Right cardiac atrium (tissue), 5 donors: ENCODE results near the gene GUSB. TPM values are rescaled to one million over a fixed set of nuclear protein-coding genes. Genes with fewer than 3 reads are reported as not detected.
"Not testable (repeated sequence)": the region's sequence is repeated elsewhere in the genome, so short reads cannot be mapped to it uniquely, and the experiment has no call there.

Experiments used
- ATAC-seq, 2 donors: fragments of 200-7000 bp; cut with Tn5 transposase; one replicate each; pipeline versions ENCODE4 v1.8.0 to v1.9.1; 2020; ENCODE audit warnings: moderate library complexity in 2 of 2, mild to moderate bottlenecking in 1 of 2
- DNase-seq, 3 donors: peaks; one replicate each; pipeline ENCODE4 v3.0.0-alpha.2; 2020
- H3K27ac ChIP-seq: one replicate; pipeline ENCODE4 v1.5.1; 2013; ENCODE audit warnings: mild to moderate bottlenecking, low read length, control low read depth, moderate library complexity
- H3K27me3 ChIP-seq: one replicate; pipeline ENCODE4 v1.6.1; 2013; ENCODE audit not compliant: control insufficient read depth, insufficient read depth
- H3K4me1 ChIP-seq: one replicate; pipeline ENCODE4 v1.6.1; 2013; ENCODE audit warnings: low read length; ENCODE audit not compliant: control insufficient read depth, insufficient read depth
- H3K4me3 ChIP-seq: one replicate; pipeline ENCODE4 v1.5.1; 2013; ENCODE audit warnings: low read length, control low read depth
- H3K9me3 ChIP-seq: one replicate; pipeline ENCODE4 v1.6.1; 2013; ENCODE audit warnings: low read length; ENCODE audit not compliant: control insufficient read depth
- WGBS: extraction: QIAGEN DNeasy Blood & Tissue Kit; methylation state at CpG from one replicate; pipeline ENCODE4 v1.1.7; 2013; 5-methylcytosine and 5-hydroxymethylcytosine counted together
- intact Hi-C, 4 donors: fragments of 100-400 bp; cut with DNase I; formaldehyde crosslinking; loops; one replicate each; pipeline versions ENCODE4 v1.11.0 to v1.14.0; 2022 to 2023
- polyA plus RNA-seq: library from polyadenylated mRNA; stranded (reverse); fragments of 200-250 nt; gene quantifications from one replicate; pipeline ENCODE4 v1.2.3, GENCODE V29; 2013
- total RNA-seq, 4 donors: library from RNA; stranded (reverse); fragmentation: NEBNext Ultra II Directional; extraction: Animal tissue kit (Norgen Biotek cat#: 25700); gene quantifications; one replicate each; pipeline ENCODE4 v1.2.1, GENCODE V29; 2021
- donor health status: healthy with polysubstance abuse.
- donor health status: DM: no; HTN: yes; CAD: no.
- donor health status: DM: no; HTN: no; CAD: no.
- donor health status: DM: no; HTN: yes; CAD: no; lungs with severe emphysema.
- donor health status: DM: yes; HTN: yes; CAD: no.

GUSB gene
- total and polyA plus RNA-seq, 5 donors, result 21.5 to 27.2 (median 24.8) TPM

GRCh38 chr7:65955718-65956117 is 26.3 kb downstream of the GUSB start:
- Histone ChIP-seq H3K27me3 (no peaks in the 10 kb centered on the region), H3K9me3 (no peaks in the 10 kb centered on the region), H3K4me3 (no peak overlapping the region), H3K4me1 (no peaks in the 10 kb centered on the region), H3K27ac (no peak overlapping the region)
- intact Hi-C loops, result no loop called here
- ATAC-seq, result no peak
- DNase-seq, result no peak
- WGBS, result 97% methylated on average over 4 of the region's 4 CpGs

GRCh38 chr7:65953890-65954450 is 28.0 kb downstream of the GUSB start:
- 90% methylated on average over 15 of the region's 15 CpGs for WGBS
- H3K4me1 ChIP-seq, result no peaks in the 10 kb centered on the region
- H3K27ac ChIP-seq, result no peak overlapping the region
- no peaks in the 10 kb centered on the region for H3K27me3 ChIP-seq
- intact Hi-C loops, result no loop called here
- H3K4me3 ChIP-seq, result no peak overlapping the region
- ATAC-seq (no peak), DNase-seq (no peak)
- H3K9me3 ChIP-seq, result no peaks in the 10 kb centered on the region

GRCh38 chr7:65953001-65953720 is 28.9 kb downstream of the GUSB start:
- H3K4me3 ChIP-seq, result no peak overlapping the region
- intact Hi-C loops, result no loop called here
- no peak for ATAC-seq
- no peaks in the 10 kb centered on the region for H3K27me3 ChIP-seq
- no peaks in the 10 kb centered on the region for H3K9me3 ChIP-seq
- H3K4me1 ChIP-seq, result no peaks in the 10 kb centered on the region
- H3K27ac ChIP-seq, result no peak overlapping the region
- 93% methylated on average over 5 of the region's 5 CpGs for WGBS
- DNase-seq, result no peak

- no peaks in the 10 kb centered on the region for H3K27me3 ChIP-seq
- H3K9me3 ChIP-seq, result no peaks in the 10 kb centered on the region
- WGBS, result 89% methylated on average over 9 of the region's 9 CpGs
- H3K27ac ChIP-seq, result no peak overlapping the region
- no peak for ATAC-seq
- peaks cover 1% of the 10 kb centered on the region for H3K4me1 ChIP-seq
- DNase-seq, result no peak
- intact Hi-C loops, result no loop called here
- H3K4me3 ChIP-seq, result no peak overlapping the region
Measured at GRCh38 chr7:65951837-65952578, 30.0 kb downstream of the GUSB start.

GRCh38 chr7:65946904-65947303 is 35.1 kb downstream of the GUSB start:
- ATAC-seq, result no peak

GRCh38 chr7:65945787-65946186 is 36.2 kb downstream of the GUSB start:
- whole genome bisulfite sequencing, result 81% methylated on average over 1 of the region's 5 CpGs
- H3K4me3 ChIP-seq, intact Hi-C loops, H3K4me1 ChIP-seq, H3K27me3 ChIP-seq, DNase-seq, H3K9me3 ChIP-seq, ATAC-seq, H3K27ac ChIP-seq: not testable (repeated sequence)

More at GRCh38 chr7:65946904-65947303, 35.1 kb downstream of the GUSB start:
- intact Hi-C loops, result no loop called here
- Histone ChIP-seq H3K27me3 (no peaks in the 10 kb centered on the region), H3K4me3 (no peak overlapping the region), H3K4me1 (peaks cover 1% of the 10 kb centered on the region), H3K9me3 (no peaks in the 10 kb centered on the region), H3K27ac (no peak overlapping the region)
- no peak for DNase-seq
- WGBS, result 65% methylated on average over 4 of the region's 4 CpGs

GRCh38 chr7:65938336-65938895 is 43.6 kb downstream of the GUSB start:
- Histone ChIP-seq H3K27ac (no peak overlapping the region), H3K27me3 (no peaks in the 10 kb centered on the region), H3K4me3 (no peak overlapping the region), H3K9me3 (no peaks in the 10 kb centered on the region), H3K4me1 (peaks cover 1% of the 10 kb centered on the region)
- ATAC-seq (no peak), DNase-seq (no peak)
- intact Hi-C loops, result no loop called here
- 95% methylated on average over 7 of the region's 7 CpGs for WGBS

- Histone ChIP-seq H3K27ac (no peak overlapping the region), H3K9me3 (no peaks in the 10 kb centered on the region), H3K4me3 (no peak overlapping the region), H3K27me3 (no peaks in the 10 kb centered on the region), H3K4me1 (peaks cover 1% of the 10 kb centered on the region)
- 99% methylated on average over 2 of the region's 2 CpGs for WGBS
- intact Hi-C loops, result no loop called here
- DNase-seq (no peak), ATAC-seq (no peak)
Measured at GRCh38 chr7:65937296-65937695, 44.7 kb downstream of the GUSB start.

GRCh38 chr7:65931685-65932084 is 50.3 kb downstream of the GUSB start:
- intact Hi-C loops, result no loop called here
- Histone ChIP-seq H3K9me3 (no peaks in the 10 kb centered on the region), H3K27ac (no peak overlapping the region), H3K27me3 (no peaks in the 10 kb centered on the region), H3K4me1 (no peaks in the 10 kb centered on the region), H3K4me3 (no peak overlapping the region)
- DNase-seq (no peak), ATAC-seq (no peak)
- 91% methylated on average over 4 of the region's 4 CpGs for WGBS

- intact Hi-C loops, result loop anchor here in 1 of 4 donors (10.0 kb wide), 1 partner anchor 57 kb away; the partner anchor contains the start of gene GUSB
- ATAC-seq, result peak; percentile 26 to 69
Measured at GRCh38 chr7:65927489-65928448, 54.2 kb downstream of the GUSB start.

More at GRCh38 chr7:65927489-65928448, 54.2 kb downstream of the GUSB start:
- H3K27me3 ChIP-seq, result no peaks in the 10 kb centered on the region
- no peak overlapping the region for H3K4me3 ChIP-seq
- H3K9me3 ChIP-seq, result no peaks in the 10 kb centered on the region
- H3K27ac ChIP-seq, result no peak overlapping the region
- WGBS, result 43% methylated on average over 6 of the region's 6 CpGs
- DNase-seq, result peak in 1 of 3 donors; percentile 33
- H3K4me1 ChIP-seq, result peaks cover 3% of the 10 kb centered on the region
